Heart left ventricle (tissue), 13 donors: Measurements from ENCODE around the gene ARL15.

Experiments used
- POLR2A ChIP-seq, 2 donors: fragments of 450-650 bp; IDR thresholded peaks; one replicate each; pipeline ENCODE4 v1.6.1; 2017; ENCODE audit warnings: antibody characterized with exemption in 2 of 2, mild to moderate bottlenecking in 2 of 2, moderate library complexity in 2 of 2
- TF ChIP-seq, protein P1 (sequence below), 12 donors: fragments of 200-600 bp; sonication (generic) in 4 of 12; IDR thresholded peaks; one replicate each; pipeline versions ENCODE4 v1.5.0 to v1.8.0; 2018 to 2022; ENCODE audit warnings: antibody characterized with exemption in 12 of 12, mild to moderate bottlenecking in 5 of 12
- donor health status: ischemic (EF 13 %, LVEDD 7.1; RV severe dilation, severe dysfunction).
- donor health status: DM: no; HTN: yes; CAD: no.
- donor health status: DM: no; HTN: no; CAD: no.
- donor health status: ischemic (EF 25% LVEDD 6.9; RV normal size, moderate dysfunction).
- donor health status: ischemic (EF 25% LVEDD 5.7; RV mildly dilated, moderate dysfunction).
- donor health status: ischemic (EF 35%, LVEDD 5.7; RV mildly dilated, moderate dysfunction).
- donor health status: nonischemic (EF 11% LVEDD 7.7; RV severe dilation, severe dysfunction).
- donor health status: DM: yes; HTN: yes; CAD: no.
- donor health status: PGD.
- donor health status: ischemic (EF 29% LVEDD 5.4; RV normal size, mild dysfunction).
- donor health status: nonischemic (EF 23%, LVEDD 6.1; RV moderate dilation, normal function).

DNA sequence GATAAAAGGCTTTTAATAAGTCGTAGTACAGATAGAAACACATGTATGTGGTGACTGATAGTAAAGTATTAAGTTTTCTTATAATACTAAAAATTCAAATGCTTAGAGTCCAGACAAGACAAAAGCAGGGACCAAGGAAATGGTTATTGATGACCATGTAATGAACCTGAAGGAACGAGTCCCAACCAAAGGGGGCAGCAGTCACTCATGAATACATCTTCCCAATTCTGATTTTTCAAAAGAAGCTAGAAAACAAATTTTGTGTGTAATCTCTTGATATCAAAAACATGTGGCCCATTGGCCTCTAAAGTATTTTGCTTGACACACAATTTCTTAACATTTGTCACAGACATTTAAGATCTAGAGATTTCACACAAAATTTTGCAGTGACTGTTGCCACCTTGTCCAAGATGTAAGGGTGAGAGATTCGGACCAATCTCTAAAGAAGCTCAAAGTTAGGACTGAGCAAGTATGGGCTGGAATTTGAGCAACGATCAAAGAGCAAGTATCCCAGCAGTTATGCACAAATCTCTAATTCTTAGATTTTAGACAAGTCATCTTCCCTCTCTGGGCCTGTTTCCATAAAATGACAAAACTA lies 66.8 kb downstream of the ARL15 start:
- TF ChIP-seq, protein P1, sequence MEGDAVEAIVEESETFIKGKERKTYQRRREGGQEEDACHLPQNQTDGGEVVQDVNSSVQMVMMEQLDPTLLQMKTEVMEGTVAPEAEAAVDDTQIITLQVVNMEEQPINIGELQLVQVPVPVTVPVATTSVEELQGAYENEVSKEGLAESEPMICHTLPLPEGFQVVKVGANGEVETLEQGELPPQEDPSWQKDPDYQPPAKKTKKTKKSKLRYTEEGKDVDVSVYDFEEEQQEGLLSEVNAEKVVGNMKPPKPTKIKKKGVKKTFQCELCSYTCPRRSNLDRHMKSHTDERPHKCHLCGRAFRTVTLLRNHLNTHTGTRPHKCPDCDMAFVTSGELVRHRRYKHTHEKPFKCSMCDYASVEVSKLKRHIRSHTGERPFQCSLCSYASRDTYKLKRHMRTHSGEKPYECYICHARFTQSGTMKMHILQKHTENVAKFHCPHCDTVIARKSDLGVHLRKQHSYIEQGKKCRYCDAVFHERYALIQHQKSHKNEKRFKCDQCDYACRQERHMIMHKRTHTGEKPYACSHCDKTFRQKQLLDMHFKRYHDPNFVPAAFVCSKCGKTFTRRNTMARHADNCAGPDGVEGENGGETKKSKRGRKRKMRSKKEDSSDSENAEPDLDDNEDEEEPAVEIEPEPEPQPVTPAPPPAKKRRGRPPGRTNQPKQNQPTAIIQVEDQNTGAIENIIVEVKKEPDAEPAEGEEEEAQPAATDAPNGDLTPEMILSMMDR (IDR thresholded peaks at IDR 0.05), result peak; percentile 37 to 75 (median 65)
- no peak for TF ChIP-seq POLR2A (IDR thresholded peaks at IDR 0.05)
